ENCODE data around the gene TPM4.
"Not testable (repeated sequence)": the region's sequence is repeated elsewhere in the genome, so short reads cannot be mapped to it uniquely, and the experiment has no call there.

Gene TPM4

GRCh38 chr19:16076154-16076957, at the start of gene TPM4:
Gene TPM4 (plus strand): TSS chr19:16076495. CDS start chr19:16076566, 71 bp downstream.
- DNase-seq = no peak

- no peak for DNase-seq
Measured at GRCh38 chr19:16026756-16027155, 49.5 kb upstream of the TPM4 start.

GRCh38 chr19:16027528-16027927, 48.8 kb upstream of the TPM4 start:
- no peak for DNase-seq

GRCh38 chr19:16030155-16030554, 46.1 kb upstream of the TPM4 start:
- DNase-seq = not testable (repeated sequence)

- no peak for DNase-seq
Measured at GRCh38 chr19:16030964-16031871, 45.1 kb upstream of the TPM4 start.

- no peak for DNase-seq
Measured at GRCh38 chr19:16031872-16032200, 44.5 kb upstream of the TPM4 start.

GRCh38 chr19:16032509-16033135, 43.7 kb upstream of the TPM4 start:
- no peak for DNase-seq

GRCh38 chr19:16033136-16033530, 43.2 kb upstream of the TPM4 start:
- DNase-seq = no peak

- DNase-seq = no peak
Measured at GRCh38 chr19:16033721-16034120, 42.6 kb upstream of the TPM4 start.

GRCh38 chr19:16034180-16034579, 42.1 kb upstream of the TPM4 start:
- DNase-seq = no peak

GRCh38 chr19:16034958-16035560, 41.2 kb upstream of the TPM4 start:
- no peak for DNase-seq

GRCh38 chr19:16035601-16036297, 40.5 kb upstream of the TPM4 start:
- DNase-seq = no peak

GRCh38 chr19:16036397-16036925, 39.8 kb upstream of the TPM4 start:
- DNase-seq = no peak

GRCh38 chr19:16036941-16037340, 39.4 kb upstream of the TPM4 start:
- DNase-seq = no peak

- no peak for DNase-seq
Measured at GRCh38 chr19:16037424-16038195, 38.7 kb upstream of the TPM4 start.

GRCh38 chr19:16038196-16038695, 38.0 kb upstream of the TPM4 start:
- no peak for DNase-seq

GRCh38 chr19:16039081-16039480, 37.2 kb upstream of the TPM4 start:
- no peak for DNase-seq

- no peak for DNase-seq
Measured at GRCh38 chr19:16039545-16039944, 36.8 kb upstream of the TPM4 start.

- DNase-seq = no peak
Measured at GRCh38 chr19:16040642-16041041, 35.7 kb upstream of the TPM4 start.

- no peak for DNase-seq
Measured at GRCh38 chr19:16041299-16041990, 34.9 kb upstream of the TPM4 start.

GRCh38 chr19:16041991-16042386, 34.3 kb upstream of the TPM4 start:
- DNase-seq = no peak

All from NCI-H2081 treated with DMSO at 0.1 percent for 48 hours (cell line).